Vagina (tissue), 2 donors: Measurements from ENCODE around the gene PKIG.

Experiments used
- POLR2A ChIP-seq, 2 donors: fragments of 450-650 bp; IDR thresholded peaks; one replicate each; pipeline ENCODE4 v1.6.1; 2017; ENCODE audit warnings: antibody characterized with exemption in 2 of 2, mild to moderate bottlenecking in 2 of 2, moderate library complexity in 2 of 2
- POLR2AphosphoS5 ChIP-seq, 2 donors: sonication (generic); formaldehyde crosslinking; IDR thresholded peaks; one replicate each; pipeline ENCODE4 v1.9.0; 2017; ENCODE audit warnings: antibody characterized with exemption in 2 of 2, mild to moderate bottlenecking in 2 of 2, low read depth in 1 of 2; ENCODE audit not compliant: insufficient read depth in 1 of 2
- TF ChIP-seq, protein P1 (sequence below), 3 experiments: fragments of 450-650 bp in 2 of 3; fragments of 200-600 bp in 1 of 3; sonication (generic) in 1 of 3; IDR thresholded peaks; one replicate each; pipeline ENCODE4 v1.5.1; 2017 to 2019; ENCODE audit warnings: antibody characterized with exemption in 3 of 3, mild to moderate bottlenecking in 2 of 3, moderate library complexity in 2 of 3

DNA sequence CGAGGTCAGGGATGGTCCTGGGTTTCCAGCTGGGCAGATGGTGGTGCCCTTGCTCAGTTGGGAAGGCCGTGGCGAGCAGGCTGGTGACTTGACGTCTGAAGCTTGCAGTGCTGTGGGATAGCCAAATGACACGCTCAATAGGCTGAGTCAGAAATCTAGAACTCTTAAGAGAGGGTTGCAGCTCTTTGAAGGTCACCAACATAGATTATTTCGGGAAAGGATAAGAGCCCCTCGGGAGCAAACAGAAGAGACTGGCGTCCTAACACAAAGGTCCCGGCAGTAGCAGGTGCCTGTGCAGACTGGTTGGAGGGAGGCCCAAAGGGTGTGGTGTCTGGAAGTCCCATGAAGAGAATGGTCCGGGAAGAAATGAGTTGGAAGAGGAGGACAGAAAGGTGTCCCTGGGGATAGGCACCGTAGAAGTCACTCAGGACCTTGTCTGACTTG, 18.4 kb downstream of the PKIG start:
- TF ChIP-seq, protein P1, sequence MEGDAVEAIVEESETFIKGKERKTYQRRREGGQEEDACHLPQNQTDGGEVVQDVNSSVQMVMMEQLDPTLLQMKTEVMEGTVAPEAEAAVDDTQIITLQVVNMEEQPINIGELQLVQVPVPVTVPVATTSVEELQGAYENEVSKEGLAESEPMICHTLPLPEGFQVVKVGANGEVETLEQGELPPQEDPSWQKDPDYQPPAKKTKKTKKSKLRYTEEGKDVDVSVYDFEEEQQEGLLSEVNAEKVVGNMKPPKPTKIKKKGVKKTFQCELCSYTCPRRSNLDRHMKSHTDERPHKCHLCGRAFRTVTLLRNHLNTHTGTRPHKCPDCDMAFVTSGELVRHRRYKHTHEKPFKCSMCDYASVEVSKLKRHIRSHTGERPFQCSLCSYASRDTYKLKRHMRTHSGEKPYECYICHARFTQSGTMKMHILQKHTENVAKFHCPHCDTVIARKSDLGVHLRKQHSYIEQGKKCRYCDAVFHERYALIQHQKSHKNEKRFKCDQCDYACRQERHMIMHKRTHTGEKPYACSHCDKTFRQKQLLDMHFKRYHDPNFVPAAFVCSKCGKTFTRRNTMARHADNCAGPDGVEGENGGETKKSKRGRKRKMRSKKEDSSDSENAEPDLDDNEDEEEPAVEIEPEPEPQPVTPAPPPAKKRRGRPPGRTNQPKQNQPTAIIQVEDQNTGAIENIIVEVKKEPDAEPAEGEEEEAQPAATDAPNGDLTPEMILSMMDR (IDR thresholded peaks at IDR 0.05): no peak
- TF ChIP-seq POLR2A (IDR thresholded peaks at IDR 0.05) (no peak), POLR2AphosphoS5 (IDR thresholded peaks at IDR 0.05; ENCODE audit: insufficient read depth in 1 of 2, low read depth in 1 of 2) (no peak)
